Adrenal gland (tissue), 5 donors: ENCODE results near the gene PNPLA7.
"Not testable (repeated sequence)": the region's sequence is repeated elsewhere in the genome, so short reads cannot be mapped to it uniquely, and the experiment has no call there.

Experiments
- CTCF ChIP-seq, 6 experiments: fragments of 450-650 bp in 4 of 6; fragments of 200-600 bp in 2 of 6; sonication (generic) in 1 of 6; IDR thresholded peaks; 1 replicate in 5 of 6; 2 replicates in 1 of 6; pipeline versions ENCODE4 v1.5.1 to v1.8.0; 2016 to 2021; ENCODE audit warnings: antibody characterized with exemption in 6 of 6, mild to moderate bottlenecking in 2 of 6, moderate library complexity in 1 of 6
- POLR2A ChIP-seq, 2 donors: fragments of 450-650 bp; IDR thresholded peaks; one replicate each; pipeline ENCODE4 v1.6.1; 2017; ENCODE audit warnings: antibody characterized with exemption in 2 of 2, mild to moderate bottlenecking in 2 of 2, moderate library complexity in 1 of 2
- donor health status: DM: no; HTN: no; CAD: no.

DNA sequence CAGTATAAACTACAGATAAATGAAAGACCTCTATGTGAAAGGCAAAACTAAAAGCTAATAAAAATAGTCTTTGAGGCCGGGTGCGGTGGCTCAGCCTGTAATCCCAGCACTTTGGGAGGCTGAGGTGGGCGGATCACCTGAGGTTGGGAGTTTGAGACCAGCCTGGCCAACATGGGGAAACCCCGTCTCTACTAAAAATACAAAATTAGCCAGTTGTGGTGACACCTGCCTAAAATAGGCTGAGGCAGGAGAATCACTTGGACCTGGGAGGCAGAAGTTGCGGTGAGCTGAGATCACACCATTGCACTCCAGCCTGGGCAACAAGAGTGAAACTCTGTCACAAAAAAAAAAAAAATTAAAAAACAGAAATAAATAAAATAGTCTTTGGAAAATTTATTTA lies 37.1 kb downstream of the PNPLA7 start:
- not testable (repeated sequence) for TF ChIP-seq POLR2A, CTCF (IDR thresholded peaks at IDR 0.05)
